ENCODE measurements around the gene PP2D1.
A peak's percentile ranks its signal among the peaks of the same experiment; 100 is the strongest.

Gene PP2D1

DNA sequence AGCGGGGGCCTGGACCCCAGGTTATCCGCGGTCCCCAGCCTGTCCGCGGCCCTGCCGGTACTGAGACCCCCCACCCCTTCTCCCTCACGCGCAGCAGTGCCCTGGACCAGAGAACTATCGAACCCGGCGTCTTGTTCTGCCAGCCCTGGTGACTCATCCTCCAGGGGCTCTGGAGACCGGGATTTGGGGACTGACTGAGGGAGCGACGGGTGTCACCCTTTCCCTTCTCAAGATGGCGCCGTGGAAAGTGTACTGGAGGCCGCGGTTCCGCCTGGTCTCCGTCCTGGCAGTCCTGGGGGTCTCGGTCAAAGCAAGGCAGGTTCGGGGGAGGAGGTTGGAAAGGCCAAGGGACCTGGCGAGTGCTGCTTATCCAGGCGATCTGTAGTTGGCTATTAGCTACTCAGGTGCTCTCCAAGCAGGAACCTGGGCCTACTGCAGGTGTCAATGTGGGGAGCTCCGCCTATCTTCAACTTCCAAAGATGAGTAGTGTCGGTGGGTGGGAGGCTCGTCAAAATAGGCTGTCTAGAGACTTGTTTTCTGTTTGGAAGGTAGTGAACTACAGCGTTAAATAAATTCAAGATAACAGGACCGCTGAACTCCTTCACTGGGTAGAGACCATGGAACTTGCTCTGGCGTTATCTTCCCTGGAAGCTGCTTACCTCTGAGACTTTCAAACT is 64.4 kb downstream of the PP2D1 start:
- Histone ChIP-seq H3K4me3 (peak overlapping the region; percentile 81), H3K36me3 (ENCODE audit: insufficient read depth, low read length) (no peaks in the 10 kb centered on the region), H3K9me3 (ENCODE audit: low read depth, low read length) (no peaks in the 10 kb centered on the region), H3K9ac (ENCODE audit: insufficient read length) (peak overlapping the region; percentile 81), H3K27ac (peak overlapping the region; percentile 79; the same call in 1 of the 2 replicates)
- no peak for DNase-seq (ENCODE audit: low read depth, low spot score)
- TF ChIP-seq EZH2 (IDR thresholded peaks at IDR 0.05) (no peak), POLR2AphosphoS5 (IDR thresholded peaks at IDR 0.05; ENCODE audit: borderline replicate concordance, low read depth, low read length) (no peak), FOXP2 (optimal IDR thresholded peaks at IDR 0.05; ENCODE audit: control extremely low read depth, extremely low read length, insufficient read depth) (no peak)

DNA sequence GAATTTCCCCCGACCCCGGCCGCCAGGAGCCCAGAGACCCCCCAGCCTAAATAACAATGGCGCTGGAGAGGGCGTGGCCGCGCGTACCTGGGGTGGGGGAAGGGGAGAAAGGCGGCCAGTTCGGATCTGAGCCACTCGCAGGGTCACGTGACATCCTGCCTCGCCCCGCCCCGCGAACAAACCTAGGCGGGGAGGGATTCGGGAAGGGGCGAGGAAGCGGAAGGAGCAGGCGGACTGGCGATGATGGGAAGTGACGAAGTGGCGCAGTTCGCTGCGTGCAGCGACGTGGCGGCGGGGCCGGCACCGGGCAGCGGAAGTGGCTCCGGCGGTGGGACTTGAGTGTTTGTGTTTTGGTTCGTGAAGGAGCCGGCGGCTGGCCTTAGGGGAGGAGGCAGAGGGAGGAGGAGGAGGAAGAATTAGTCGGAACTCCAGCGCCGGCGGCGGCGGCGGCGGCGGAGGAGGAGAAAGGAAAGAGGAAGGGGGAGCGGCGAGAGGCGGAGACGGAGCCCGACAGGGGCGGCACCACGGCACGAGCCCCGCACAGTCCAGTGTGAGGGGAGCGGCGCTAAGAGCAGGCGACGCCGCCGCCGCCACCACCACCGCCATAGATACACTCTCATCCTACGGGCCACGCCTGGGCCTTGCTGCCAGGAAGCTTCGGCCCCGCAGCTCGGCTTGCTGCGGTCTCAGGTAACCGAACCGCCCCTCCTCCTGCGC is 65.1 kb downstream of the PP2D1 start, which contains the start of gene RAB5A:
TSS of gene RAB5A (plus strand) at position 266 of the 717 bp plus-strand sequence. CDS start 3,802 bp downstream, outside the sequence.
- Histone ChIP-seq H3K4me3 (peak within 1 kb of the TSS; percentile 81), H3K27ac (peak within 1 kb of the TSS; percentile 79), H3K9ac (ENCODE audit: insufficient read length) (peak within 1 kb of the TSS; percentile 81), H3K9me3 (ENCODE audit: low read depth, low read length) (no peaks in the 10 kb centered on the region), H3K36me3 (ENCODE audit: insufficient read depth, low read length) (no peaks in the 10 kb centered on the region)
- peak; percentile 66 for TF ChIP-seq POLR2AphosphoS5 (IDR thresholded peaks at IDR 0.05; ENCODE audit: borderline replicate concordance, low read depth, low read length)
- no peak for TF ChIP-seq EZH2 (IDR thresholded peaks at IDR 0.05)
- DNase-seq (ENCODE audit: low read depth, low spot score) = peak; percentile 16

DNA sequence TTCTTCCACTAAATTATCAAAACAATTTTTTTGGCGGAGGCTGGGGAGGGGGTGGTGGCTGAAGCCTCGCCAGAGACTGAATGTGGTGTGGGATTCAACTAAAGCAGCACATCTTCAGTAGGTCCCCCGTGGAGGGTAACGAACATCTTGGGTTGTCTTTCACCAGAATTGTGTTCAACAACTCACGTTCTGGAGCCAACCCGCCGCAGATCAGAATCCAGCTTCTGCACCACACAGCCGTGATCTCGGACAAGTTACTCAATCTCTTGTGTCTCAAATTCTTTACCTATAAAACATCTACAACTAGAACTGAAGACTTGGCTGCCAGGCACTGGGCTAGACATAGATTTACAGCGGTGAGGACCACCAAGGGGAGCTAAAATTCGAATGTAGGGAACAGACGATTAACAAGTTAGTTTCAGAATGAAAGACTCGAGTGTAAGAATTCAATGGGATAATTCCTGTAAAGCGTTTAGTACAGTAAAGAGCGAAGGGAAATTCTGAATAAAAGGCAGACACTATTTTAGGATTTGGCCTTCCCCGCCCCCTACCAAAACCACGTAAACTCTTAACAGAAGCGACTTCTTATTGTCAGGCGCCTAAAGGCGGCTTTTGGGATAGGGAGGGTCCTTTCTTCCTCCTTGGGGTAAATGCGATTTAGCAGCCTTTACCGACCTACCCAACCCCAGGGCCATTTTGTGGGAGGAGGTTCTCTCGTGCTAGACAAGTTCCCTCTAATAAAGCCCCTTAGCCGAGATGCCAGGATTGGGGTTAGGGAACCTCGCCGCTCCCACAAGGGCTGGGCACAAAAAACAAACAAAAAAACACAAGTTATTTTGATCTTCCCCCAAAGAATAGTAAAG is 65.9 kb downstream of the PP2D1 start:
- Histone ChIP-seq H3K9me3 (ENCODE audit: low read depth, low read length) (no peaks in the 10 kb centered on the region), H3K9ac (ENCODE audit: insufficient read length) (peak overlapping the region; percentile 77), H3K27ac (peak overlapping the region; percentile 79; the same call in 1 of the 2 replicates), H3K36me3 (ENCODE audit: insufficient read depth, low read length) (no peaks in the 10 kb centered on the region), H3K4me3 (peak overlapping the region; percentile 81)
- no peak for TF ChIP-seq FOXP2 (optimal IDR thresholded peaks at IDR 0.05; ENCODE audit: control extremely low read depth, extremely low read length, insufficient read depth)
- no peak for TF ChIP-seq POLR2AphosphoS5 (IDR thresholded peaks at IDR 0.05; ENCODE audit: borderline replicate concordance, low read depth, low read length)
- TF ChIP-seq EZH2 (IDR thresholded peaks at IDR 0.05) = no peak
- DNase-seq (ENCODE audit: low read depth, low spot score) = no peak

DNA sequence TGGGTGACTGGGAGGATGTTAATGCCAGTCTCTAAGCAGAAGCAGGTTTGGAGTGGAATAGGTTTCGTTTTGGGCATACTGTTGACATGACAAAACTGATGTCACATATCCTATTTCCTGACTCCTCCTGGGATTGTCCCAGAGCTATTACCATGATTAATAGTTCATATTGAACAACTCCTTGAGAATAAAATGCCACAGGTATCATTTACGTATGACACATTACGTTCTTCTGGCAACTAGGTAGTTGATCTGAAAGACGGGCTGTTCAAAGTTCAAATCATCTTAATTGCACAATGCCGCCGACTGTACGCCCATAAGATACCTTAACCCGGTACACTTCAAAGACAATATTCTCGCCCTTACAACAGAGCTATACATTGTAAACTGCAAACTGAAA is 66.5 kb downstream of the PP2D1 start:
- no peak for DNase-seq (ENCODE audit: low read depth, low spot score)
- no peak overlapping the region for H3K4me3 ChIP-seq
- TF ChIP-seq FOXP2 (optimal IDR thresholded peaks at IDR 0.05; ENCODE audit: control extremely low read depth, extremely low read length, insufficient read depth) (no peak), POLR2AphosphoS5 (IDR thresholded peaks at IDR 0.05; ENCODE audit: borderline replicate concordance, low read depth, low read length) (no peak), EZH2 (IDR thresholded peaks at IDR 0.05) (no peak)
- H3K36me3 ChIP-seq (ENCODE audit: insufficient read depth, low read length) = no peaks in the 10 kb centered on the region
- no peak overlapping the region for H3K27ac ChIP-seq
- H3K9ac ChIP-seq (ENCODE audit: insufficient read length) = no peak overlapping the region
- no peaks in the 10 kb centered on the region for H3K9me3 ChIP-seq (ENCODE audit: low read depth, low read length)

DNA sequence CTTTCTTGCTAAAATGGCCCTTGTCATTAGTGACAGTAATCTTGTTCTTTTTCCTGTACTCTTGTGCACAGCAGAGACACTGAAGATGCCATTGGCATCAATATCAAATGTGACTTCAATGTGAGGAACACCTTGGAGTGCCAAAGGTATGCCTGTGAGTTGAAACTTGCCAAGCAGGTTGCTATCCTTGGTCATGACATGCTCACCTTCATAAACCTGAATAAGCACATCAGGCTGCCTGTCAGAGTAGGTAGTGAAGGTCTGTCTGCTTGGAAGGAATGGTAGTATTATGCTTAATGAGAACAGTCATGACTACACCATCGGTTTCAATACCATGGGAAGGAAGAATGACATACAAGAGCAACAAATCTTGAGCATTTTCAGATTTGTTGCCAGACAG is 71.4 kb downstream of the PP2D1 start:
- Histone ChIP-seq H3K9ac (ENCODE audit: insufficient read length) (no peak overlapping the region), H3K4me3 (no peak overlapping the region), H3K9me3 (ENCODE audit: low read depth, low read length) (no peaks in the 10 kb centered on the region), H3K27ac (no peak overlapping the region), H3K36me3 (ENCODE audit: insufficient read depth, low read length) (no peaks in the 10 kb centered on the region)
- no peak for DNase-seq (ENCODE audit: low read depth, low spot score)
- no peak for TF ChIP-seq FOXP2 (optimal IDR thresholded peaks at IDR 0.05; ENCODE audit: control extremely low read depth, extremely low read length, insufficient read depth)
- no peak for TF ChIP-seq POLR2AphosphoS5 (IDR thresholded peaks at IDR 0.05; ENCODE audit: borderline replicate concordance, low read depth, low read length)
- TF ChIP-seq EZH2 (IDR thresholded peaks at IDR 0.05) = no peak

DNA sequence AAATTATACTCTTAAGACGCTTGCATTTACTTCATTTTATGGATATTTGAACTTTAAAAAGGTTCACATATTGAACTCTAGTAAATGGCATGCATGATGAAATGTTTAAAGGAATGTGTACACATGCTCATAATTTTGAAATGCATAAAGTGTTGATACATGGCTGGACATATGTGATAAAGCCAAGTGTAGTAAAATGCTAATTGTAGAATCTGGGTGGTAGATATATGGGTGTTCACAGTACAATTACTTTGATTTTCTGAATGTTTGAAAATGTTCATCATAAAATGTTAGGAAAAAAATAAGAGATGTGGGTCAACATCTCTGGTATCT is 73.8 kb downstream of the PP2D1 start:
- Histone ChIP-seq H3K9me3 (ENCODE audit: low read depth, low read length) (no peaks in the 10 kb centered on the region), H3K27ac (no peak overlapping the region), H3K4me3 (no peak overlapping the region), H3K36me3 (ENCODE audit: insufficient read depth, low read length) (no peaks in the 10 kb centered on the region), H3K9ac (ENCODE audit: insufficient read length) (no peak overlapping the region)
- TF ChIP-seq POLR2AphosphoS5 (IDR thresholded peaks at IDR 0.05; ENCODE audit: borderline replicate concordance, low read depth, low read length) (no peak), EZH2 (IDR thresholded peaks at IDR 0.05) (no peak), FOXP2 (optimal IDR thresholded peaks at IDR 0.05; ENCODE audit: control extremely low read depth, extremely low read length, insufficient read depth) (no peak)
- DNase-seq (ENCODE audit: low read depth, low spot score) = no peak

DNA sequence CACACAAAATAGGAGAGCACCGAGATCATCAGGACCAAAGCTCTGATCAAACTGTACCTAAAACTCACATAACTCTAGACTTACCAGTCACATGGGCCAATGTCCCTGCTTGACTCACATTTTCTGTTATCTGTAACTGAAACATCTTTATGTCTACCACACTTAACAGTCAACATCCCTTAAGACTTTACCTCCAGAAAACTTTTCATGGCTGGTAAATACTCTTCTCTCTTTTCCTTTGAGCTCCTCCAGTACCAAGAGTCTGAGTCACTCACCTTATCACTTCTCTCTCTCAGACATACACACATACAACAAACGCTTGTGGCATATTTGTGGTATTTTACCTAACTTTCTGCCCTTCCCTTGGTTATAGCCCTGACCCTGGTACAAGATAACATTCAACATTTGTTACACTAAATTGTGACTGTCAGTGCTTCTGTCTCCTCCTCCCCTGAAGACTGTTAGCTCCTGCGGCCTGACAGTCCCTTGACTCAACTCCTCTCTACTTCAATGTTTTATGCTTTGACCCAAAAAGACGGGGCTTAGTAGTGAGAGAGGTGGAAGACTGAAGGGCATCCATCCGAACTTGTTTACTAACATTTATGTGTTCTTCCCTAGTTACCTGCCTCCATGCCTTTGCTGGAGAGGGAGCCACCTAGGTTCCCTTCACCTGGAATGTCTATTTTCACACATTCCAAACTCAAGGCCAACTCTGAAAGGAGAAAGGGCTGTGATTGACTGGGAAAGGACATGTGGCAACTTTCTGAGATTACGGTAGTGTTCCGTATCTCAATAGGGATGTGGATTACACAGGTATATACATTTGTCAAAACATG is 74.4 kb downstream of the PP2D1 start:
- no peak overlapping the region for H3K27ac ChIP-seq
- no peak overlapping the region for H3K4me3 ChIP-seq
- DNase-seq (ENCODE audit: low read depth, low spot score) = no peak

More for the DNA sequence above, 74.4 kb downstream of the PP2D1 start:
- H3K9ac ChIP-seq (ENCODE audit: insufficient read length) = no peak overlapping the region
- no peaks in the 10 kb centered on the region for H3K36me3 ChIP-seq (ENCODE audit: insufficient read depth, low read length)
- H3K9me3 ChIP-seq (ENCODE audit: low read depth, low read length) = no peaks in the 10 kb centered on the region
- TF ChIP-seq POLR2AphosphoS5 (IDR thresholded peaks at IDR 0.05; ENCODE audit: borderline replicate concordance, low read depth, low read length) = no peak
- TF ChIP-seq FOXP2 (optimal IDR thresholded peaks at IDR 0.05; ENCODE audit: control extremely low read depth, extremely low read length, insufficient read depth) = no peak
